Effector memory CD8-positive, alpha-beta T cell (primary cell): Measurements from ENCODE around the gene HOXA5.

Source experiments
- ATAC-seq: fragments of 150-1000 bp; cut with Tn5 transposase; replicated peaks from 2 replicates; pipeline ENCODE4 v1.10.0; 2021; ENCODE audit warnings: mild to moderate bottlenecking, moderate library complexity
- DNase-seq, 3 experiments: peaks; one replicate each; pipeline ENCODE4 v3.0.0; 2021
- H3K27ac Mint-ChIP-seq, 2 donors: one replicate each; pipeline ENCODE4 v1.8.0; 2022; ENCODE audit warnings: mild to moderate bottlenecking in 2 of 2, mixed read lengths in 2 of 2, moderate library complexity in 2 of 2
- H3K27me3 Mint-ChIP-seq, 2 donors: one replicate each; pipeline ENCODE4 v1.8.0; 2022; ENCODE audit warnings: mixed read lengths in 2 of 2
- H3K36me3 Mint-ChIP-seq: one replicate; pipeline ENCODE4 v1.8.0; 2022; ENCODE audit warnings: mild to moderate bottlenecking, moderate library complexity, mixed read lengths; ENCODE audit not compliant: insufficient read depth
- H3K4me1 Mint-ChIP-seq, 2 donors: one replicate each; pipeline ENCODE4 v1.8.0; 2022; ENCODE audit warnings: low read depth in 2 of 2, mixed read lengths in 2 of 2
- H3K4me3 Mint-ChIP-seq, 2 donors: one replicate each; pipeline ENCODE4 v1.8.0; 2022; ENCODE audit warnings: mild to moderate bottlenecking in 2 of 2, mixed read lengths in 2 of 2, moderate library complexity in 2 of 2
- H3K9me3 Mint-ChIP-seq, 2 donors: one replicate each; pipeline ENCODE4 v1.8.0; 2022; ENCODE audit warnings: mixed read lengths in 2 of 2

Gene HOXA5

DNA sequence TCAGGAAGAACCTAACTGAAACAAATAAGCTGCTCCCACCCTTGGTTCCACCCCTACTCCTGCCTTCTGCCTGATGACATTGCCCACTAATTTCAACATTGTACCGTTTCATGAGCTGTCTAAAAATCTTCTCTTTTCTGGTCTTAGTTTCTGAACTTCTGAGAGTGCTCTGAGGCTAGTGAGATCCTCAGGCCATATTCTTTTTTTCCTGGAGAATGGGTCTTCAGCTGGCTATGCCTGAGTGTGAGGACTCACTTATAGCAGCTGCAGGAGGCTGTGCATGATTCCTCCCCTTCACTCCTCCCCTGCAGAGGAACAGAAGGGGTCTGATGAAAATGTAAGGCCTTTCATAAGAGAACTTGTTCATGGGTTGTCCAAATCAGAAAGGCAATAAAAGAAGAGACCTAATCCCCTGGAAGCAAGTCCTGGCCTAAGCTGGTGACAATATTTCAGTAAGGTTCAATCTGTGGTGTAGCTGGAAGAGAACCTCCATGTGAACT, 24.0 kb downstream of the HOXA5 start:
- ATAC-seq (no peak), DNase-seq (no peak)
- Mint-ChIP-seq H3K4me3 (no peak overlapping the region), H3K36me3 (peaks cover 3% of the 10 kb centered on the region), H3K9me3 (no peaks in the 10 kb centered on the region), H3K27me3 (peaks cover 8 to 36% of the 10 kb centered on the region in 2 donors), H3K27ac (no peak overlapping the region), H3K4me1 (no peaks in the 10 kb centered on the region)

- no peak for ATAC-seq
- H3K4me3 Mint-ChIP-seq, result no peak overlapping the region
- H3K4me1 Mint-ChIP-seq, result no peaks in the 10 kb centered on the region
- peaks cover 3% of the 10 kb centered on the region for H3K36me3 Mint-ChIP-seq
- H3K9me3 Mint-ChIP-seq, result no peaks in the 10 kb centered on the region
- DNase-seq, result no peak
- peaks cover 0 to 27% of the 10 kb centered on the region in 2 donors for H3K27me3 Mint-ChIP-seq
- no peak overlapping the region for H3K27ac Mint-ChIP-seq
Measured at GRCh38 chr7:27118580-27118979, 24.9 kb downstream of the HOXA5 start.

GRCh38 chr7:27117887-27118491, 25.5 kb downstream of the HOXA5 start:
- no peak for ATAC-seq
- no peak for DNase-seq
- Mint-ChIP-seq H3K9me3 (no peaks in the 10 kb centered on the region), H3K4me3 (no peak overlapping the region), H3K36me3 (peaks cover 3% of the 10 kb centered on the region), H3K4me1 (no peaks in the 10 kb centered on the region), H3K27me3 (peaks cover 0 to 23% of the 10 kb centered on the region in 2 donors), H3K27ac (no peak overlapping the region)

- ATAC-seq, result no peak
- Mint-ChIP-seq H3K4me3 (no peak overlapping the region), H3K4me1 (no peaks in the 10 kb centered on the region), H3K9me3 (no peaks in the 10 kb centered on the region), H3K36me3 (peaks cover 3% of the 10 kb centered on the region), H3K27ac (no peak overlapping the region), H3K27me3 (peaks cover 0 to 23% of the 10 kb centered on the region in 2 donors)
- DNase-seq, result no peak
Measured at GRCh38 chr7:27116962-27117886, 26.3 kb downstream of the HOXA5 start.

DNA sequence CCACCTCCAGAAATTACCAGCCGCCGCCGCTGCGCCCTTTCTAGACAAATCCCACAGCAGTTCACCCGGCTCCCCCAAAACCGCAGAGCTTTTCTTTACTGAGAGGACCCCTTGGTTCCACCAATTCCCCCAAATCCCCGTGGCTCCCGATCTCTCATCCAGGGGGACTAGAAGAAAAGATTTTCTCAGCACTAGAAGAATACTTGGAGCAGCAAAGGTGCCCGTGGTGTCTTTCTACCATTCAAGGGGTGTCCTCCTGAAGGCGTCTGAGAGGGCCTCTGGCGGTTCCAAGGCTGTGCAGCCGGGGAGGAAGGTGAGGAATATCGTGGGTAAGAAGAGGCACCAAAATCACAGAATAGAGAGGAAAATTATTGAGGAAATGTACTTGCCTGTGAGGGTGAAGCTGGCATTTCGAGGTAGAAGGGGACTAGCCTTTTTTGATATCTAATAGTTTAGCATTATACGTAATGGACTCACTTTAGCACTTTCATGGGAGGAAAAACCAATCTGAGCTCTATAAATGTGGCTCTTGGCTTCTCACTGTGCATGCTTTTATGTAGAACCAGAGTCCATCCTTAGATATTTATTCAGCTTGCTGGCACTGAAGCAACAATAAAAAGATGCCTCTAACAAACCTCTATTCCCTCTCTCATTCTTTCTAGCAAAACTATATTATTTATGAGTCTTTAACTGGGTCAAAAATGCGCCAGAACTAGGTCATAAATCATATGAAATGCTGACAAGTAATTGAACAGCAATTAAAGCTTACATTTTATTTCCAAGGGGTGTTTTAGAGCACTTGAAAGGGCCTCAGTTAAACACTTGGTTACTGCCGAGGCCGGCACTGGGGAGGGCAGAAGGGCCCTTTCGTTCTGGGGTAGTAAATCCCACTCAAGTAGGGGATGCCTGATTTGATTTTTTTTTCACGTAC, 27.2 kb downstream of the HOXA5 start:
- no peaks in the 10 kb centered on the region for H3K9me3 Mint-ChIP-seq
- H3K27me3 Mint-ChIP-seq, result peaks cover 0 to 31% of the 10 kb centered on the region in 2 donors
- ATAC-seq (no peak), DNase-seq (no peak)
- H3K4me3 Mint-ChIP-seq, result no peak overlapping the region
- no peaks in the 10 kb centered on the region for H3K36me3 Mint-ChIP-seq
- H3K27ac Mint-ChIP-seq, result no peak overlapping the region
- no peaks in the 10 kb centered on the region for H3K4me1 Mint-ChIP-seq

GRCh38 chr7:27115221-27116026, 28.1 kb downstream of the HOXA5 start:
- DNase-seq, result no peak
- Mint-ChIP-seq H3K27me3 (peaks cover 0 to 37% of the 10 kb centered on the region in 2 donors), H3K27ac (no peak overlapping the region), H3K9me3 (no peaks in the 10 kb centered on the region), H3K4me3 (no peak overlapping the region), H3K36me3 (no peaks in the 10 kb centered on the region), H3K4me1 (no peaks in the 10 kb centered on the region)
- ATAC-seq, result no peak

DNA sequence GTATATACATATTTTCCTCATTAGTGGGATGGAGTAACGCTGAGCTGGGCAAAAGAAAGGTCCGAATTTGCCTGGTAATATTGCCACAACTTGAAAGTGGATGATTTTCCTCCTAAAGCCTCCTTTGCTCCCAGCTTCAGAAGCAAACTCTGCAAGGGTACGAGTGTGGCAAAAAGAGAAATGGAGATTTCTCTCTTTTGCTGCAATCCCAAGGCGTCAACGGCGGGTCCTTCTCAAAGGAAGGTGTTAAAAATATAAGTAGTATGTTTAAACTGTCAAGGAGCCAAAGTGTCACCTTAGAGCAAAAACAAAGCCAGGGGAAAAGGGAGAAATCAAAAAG, 28.6 kb downstream of the HOXA5 start:
- H3K27ac Mint-ChIP-seq, result no peak overlapping the region
- H3K4me3 Mint-ChIP-seq, result no peak overlapping the region
- no peaks in the 10 kb centered on the region for H3K36me3 Mint-ChIP-seq
- no peaks in the 10 kb centered on the region for H3K9me3 Mint-ChIP-seq
- H3K27me3 Mint-ChIP-seq, result peaks cover 0 to 39% of the 10 kb centered on the region in 2 donors
- ATAC-seq (no peak), DNase-seq (no peak)
- H3K4me1 Mint-ChIP-seq, result no peaks in the 10 kb centered on the region

DNA sequence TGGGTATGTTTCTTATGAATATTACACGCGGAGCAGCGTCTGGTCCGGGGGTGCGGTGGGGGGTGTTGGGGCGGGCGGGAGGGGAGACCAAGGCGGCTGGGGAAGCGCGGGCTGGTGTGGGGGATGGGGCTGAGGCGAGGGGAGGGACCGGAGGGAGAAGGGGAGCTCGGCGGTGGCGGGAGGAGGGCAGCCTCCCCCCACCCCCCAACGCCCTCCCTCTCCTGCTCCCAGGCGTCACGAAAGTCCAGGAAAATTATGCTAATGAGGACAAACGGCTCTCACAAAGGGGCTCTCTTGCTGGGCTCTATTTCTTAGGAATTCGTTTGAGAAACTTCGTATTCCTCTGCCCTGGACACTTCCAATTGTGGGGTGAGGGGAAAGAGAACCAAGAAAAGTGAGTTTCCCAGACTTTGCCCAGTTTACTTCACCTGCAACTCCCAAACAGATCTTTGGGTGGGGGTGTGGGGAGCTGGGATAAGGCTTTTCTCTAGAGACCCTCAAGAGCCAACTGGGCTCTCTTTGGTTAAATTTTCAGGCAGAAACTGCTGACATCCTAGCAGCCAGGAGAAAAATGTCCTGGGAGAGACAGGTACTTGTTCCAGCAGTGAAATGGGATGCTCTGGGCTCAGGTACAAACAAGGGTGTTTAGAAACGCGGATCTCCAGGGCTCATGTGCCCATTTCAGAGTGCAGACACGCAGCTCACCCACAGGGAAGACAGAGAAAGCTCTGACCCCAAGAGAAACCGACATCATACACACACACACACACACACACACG, 29.3 kb downstream of the HOXA5 start:
- H3K27ac Mint-ChIP-seq, result no peak overlapping the region
- no peaks in the 10 kb centered on the region for H3K4me1 Mint-ChIP-seq
- ATAC-seq, result no peak
- no peaks in the 10 kb centered on the region for H3K9me3 Mint-ChIP-seq
- H3K27me3 Mint-ChIP-seq, result peaks cover 0 to 43% of the 10 kb centered on the region in 2 donors
- H3K36me3 Mint-ChIP-seq, result no peaks in the 10 kb centered on the region
- no peak for DNase-seq
- H3K4me3 Mint-ChIP-seq, result no peak overlapping the region

DNA sequence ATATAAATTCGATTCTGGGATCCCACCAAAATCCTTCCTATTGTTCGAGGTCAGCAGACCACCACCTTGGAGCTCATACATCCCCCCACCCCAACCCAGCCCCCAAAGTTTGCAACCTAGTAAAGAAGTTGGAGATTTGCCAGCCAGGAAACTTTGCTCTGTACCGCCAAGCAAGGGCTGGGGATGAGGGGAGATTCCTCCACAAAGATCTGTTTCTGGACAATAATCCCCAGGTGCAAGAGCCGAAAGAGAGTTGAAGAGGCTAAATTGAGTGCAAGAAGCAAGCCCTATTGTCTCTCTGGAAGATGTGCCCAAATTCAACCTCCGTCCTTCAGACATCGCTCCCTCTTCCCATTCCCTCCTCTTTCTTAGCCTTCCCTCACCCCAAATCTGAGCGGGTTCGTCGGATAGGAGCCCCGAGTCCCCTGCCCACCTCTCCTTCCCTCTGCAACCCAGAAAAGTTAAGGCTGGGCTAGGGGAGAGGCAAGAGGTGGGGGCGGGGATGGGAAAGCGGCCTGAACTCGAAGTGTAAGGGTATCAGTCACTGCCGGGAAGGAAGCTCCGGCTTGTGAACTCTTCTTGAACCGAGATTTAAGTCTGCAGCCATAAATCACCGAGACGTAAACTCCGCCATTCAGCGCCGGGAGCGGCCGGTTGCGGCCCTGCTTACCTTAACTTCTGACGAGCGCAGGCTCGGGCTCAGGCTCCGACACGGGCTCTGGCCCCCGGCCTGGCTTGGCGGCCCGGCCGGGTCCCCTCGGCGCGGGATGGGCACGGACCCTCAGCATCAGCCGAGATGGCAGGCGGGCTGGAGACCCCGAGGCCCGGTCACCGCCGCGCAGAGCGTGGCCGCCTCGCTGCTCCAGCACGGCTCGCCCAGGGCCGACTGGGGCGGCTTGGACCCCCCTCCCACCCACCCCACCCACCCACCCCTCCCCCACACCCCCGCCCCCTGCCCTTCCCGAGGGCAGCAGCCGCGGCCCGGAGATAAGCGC, 30.2 kb downstream of the HOXA5 start:
- ATAC-seq (no peak), DNase-seq (no peak)
- Mint-ChIP-seq H3K4me3 (no peak overlapping the region), H3K27me3 (peaks cover 0 to 43% of the 10 kb centered on the region in 2 donors), H3K4me1 (no peaks in the 10 kb centered on the region), H3K27ac (no peak overlapping the region), H3K9me3 (no peaks in the 10 kb centered on the region), H3K36me3 (no peaks in the 10 kb centered on the region)

- no peak overlapping the region for H3K4me3 Mint-ChIP-seq
- peaks cover 0 to 41% of the 10 kb centered on the region in 2 donors for H3K27me3 Mint-ChIP-seq
- H3K27ac Mint-ChIP-seq, result no peak overlapping the region
- DNase-seq (no peak), ATAC-seq (no peak)
- no peaks in the 10 kb centered on the region for H3K4me1 Mint-ChIP-seq
- no peaks in the 10 kb centered on the region for H3K9me3 Mint-ChIP-seq
- H3K36me3 Mint-ChIP-seq, result no peaks in the 10 kb centered on the region
Measured at GRCh38 chr7:27112361-27112760, 31.1 kb downstream of the HOXA5 start.

- H3K9me3 Mint-ChIP-seq, result no peaks in the 10 kb centered on the region
- no peak overlapping the region for H3K4me3 Mint-ChIP-seq
- ATAC-seq (no peak), DNase-seq (no peak)
- no peaks in the 10 kb centered on the region for H3K36me3 Mint-ChIP-seq
- no peak overlapping the region for H3K27ac Mint-ChIP-seq
- H3K4me1 Mint-ChIP-seq, result no peaks in the 10 kb centered on the region
- peaks cover 0 to 39% of the 10 kb centered on the region in 2 donors for H3K27me3 Mint-ChIP-seq
Measured at GRCh38 chr7:27111751-27112277, 31.7 kb downstream of the HOXA5 start.
